NCI-H774 (cell line): ENCODE measurements around the gene NUBP1.
"Not testable (repeated sequence)": the region's sequence is repeated elsewhere in the genome, so short reads cannot be mapped to it uniquely, and the experiment has no call there.

ENCODE experiments used
- DNase-seq: peaks from one replicate; lab custom pipeline; 2025; lab: John Stamatoyannopoulos, UW

Gene NUBP1

DNA sequence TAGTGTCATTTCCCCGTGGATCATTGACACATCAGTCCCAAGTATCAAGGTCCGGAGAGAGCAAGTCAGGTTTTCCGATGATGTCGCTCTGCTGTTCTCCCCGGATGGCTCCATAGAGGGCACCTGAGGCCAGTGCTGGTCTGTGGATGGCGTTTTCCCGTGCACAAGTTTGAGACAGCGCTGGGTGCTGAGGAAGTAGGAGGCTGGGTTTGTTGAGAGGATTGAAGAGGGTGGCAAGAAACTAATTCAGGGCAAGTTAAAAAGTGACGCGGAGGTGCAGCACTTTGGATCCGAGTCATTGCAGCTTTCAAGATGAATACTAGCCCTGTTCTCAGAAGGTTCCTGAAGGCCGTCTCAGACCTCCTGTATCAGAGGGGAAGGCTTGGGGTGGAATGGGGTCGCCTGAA, 7.7 kb downstream of the NUBP1 start:
- DNase-seq, result no peak

GRCh38 chr16:10752843-10753523, 9.3 kb downstream of the NUBP1 start:
- DNase-seq, result no peak

DNA sequence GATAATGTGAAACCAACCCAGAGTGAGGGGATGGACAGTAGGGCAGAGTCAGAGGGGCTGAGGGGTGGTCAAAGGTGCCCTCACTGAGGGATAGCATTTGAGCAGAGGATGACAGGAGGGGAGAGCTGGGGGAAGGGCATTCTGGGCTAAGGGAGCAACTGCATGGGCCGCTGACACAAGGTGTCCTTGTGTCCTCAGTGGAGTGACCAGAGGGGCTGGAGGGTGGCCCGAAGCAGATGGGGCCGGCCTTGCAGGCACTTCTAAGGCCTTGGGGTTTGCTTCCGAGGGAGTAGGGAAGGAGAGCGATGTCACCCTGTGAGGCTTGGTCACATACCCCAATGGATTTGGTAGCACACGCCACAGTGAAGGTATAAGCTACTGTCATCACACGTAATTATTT, 10.0 kb downstream of the NUBP1 start:
- DNase-seq, result no peak

DNA sequence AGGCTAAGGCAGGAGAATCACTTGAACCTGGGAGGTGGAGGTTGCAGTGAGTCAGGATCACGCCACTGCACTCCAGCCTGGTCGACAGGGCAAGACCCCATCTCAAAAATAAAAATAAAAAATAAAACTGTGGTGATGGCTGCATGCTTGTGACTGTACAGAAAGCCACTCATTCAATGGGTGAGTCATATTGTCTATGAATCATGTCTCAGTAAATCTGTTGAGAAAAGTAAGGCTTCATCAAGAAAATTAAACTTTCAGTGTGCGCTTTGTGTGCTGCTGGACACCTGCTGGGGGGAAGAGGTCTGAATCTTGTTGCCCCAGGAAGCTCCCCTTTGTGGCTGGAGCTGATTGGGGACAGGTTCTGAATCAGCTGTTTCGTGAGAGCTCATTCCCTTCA, 11.3 kb downstream of the NUBP1 start:
- DNase-seq, result no peak

DNA sequence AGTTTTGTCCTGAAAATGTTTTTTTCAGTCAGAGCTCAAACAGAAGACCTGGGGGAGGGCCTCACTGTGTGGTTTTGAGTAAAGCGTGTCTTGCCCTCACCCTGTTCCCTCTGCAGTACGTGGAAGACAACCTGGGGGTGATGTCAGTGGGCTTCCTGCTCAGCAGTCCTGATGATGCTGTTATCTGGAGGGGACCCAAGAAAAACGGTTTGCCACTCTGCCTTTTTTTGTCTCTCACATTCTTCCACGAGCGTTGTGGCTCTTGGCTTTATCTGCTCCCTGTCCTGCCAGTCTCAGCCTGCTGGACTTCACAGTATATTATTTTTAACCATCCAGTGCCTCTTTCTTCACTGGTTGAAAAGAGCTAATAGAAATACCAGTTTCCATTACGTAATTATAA, 12.9 kb downstream of the NUBP1 start:
- no peak for DNase-seq

DNA sequence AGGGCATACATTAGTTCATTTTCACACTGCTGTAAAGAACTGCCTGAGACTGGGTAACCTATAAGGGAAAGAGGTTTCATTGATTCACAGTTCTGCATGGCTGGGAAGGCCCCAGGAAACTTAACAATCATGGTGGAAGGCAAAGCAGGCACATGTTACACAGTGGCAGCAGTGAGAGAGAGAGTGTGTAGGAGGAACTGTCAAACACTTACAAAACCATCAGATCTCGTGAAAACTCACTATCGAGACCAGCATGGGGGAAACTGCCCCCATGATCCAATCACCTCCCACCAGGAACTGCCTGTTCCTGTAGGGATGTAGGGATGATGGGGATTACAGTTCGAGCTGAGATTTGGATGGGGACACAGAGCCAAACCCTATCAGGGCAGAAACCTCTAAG, 17.2 kb downstream of the NUBP1 start:
- DNase-seq, result no peak

- DNase-seq, result no peak
Observed at GRCh38 chr16:10761373-10761772, 17.7 kb downstream of the NUBP1 start.

DNA sequence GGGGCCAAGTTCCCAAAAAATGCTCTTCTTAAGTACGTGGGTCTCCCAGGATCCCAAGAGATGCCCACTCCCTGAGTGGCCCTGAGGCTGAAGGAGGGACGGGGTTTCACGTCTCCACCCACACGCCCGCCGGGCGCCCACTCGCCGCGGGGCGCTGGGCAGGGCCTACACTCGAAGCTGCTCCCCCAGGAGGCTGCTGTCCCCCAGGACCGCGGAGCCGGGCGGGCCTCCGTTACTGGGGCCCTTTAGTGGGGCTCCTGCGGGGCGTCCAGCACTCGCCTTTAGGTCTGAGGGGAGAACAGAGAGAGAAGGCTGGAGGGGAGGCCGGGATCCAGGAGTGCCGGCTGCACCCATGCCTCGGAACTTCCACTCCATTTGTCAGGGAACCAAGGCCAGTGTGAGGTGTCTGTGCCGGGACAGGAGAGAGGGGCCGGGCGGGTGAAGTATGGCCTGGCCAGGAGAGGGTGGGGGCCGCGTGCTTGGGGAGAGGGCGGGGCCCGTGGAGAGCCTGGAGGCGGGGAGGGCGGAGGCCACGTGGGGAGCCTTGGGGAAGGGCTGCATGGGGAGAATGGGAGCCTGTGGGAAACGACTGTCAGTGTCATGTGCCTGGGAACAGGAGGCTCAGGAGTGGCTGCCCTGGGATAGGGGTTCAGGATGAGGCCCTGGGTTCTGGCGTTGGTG, 18.8 kb downstream of the NUBP1 start:
- DNase-seq, result no peak

GRCh38 chr16:10763456-10763855, 19.8 kb downstream of the NUBP1 start:
- no peak for DNase-seq

DNA sequence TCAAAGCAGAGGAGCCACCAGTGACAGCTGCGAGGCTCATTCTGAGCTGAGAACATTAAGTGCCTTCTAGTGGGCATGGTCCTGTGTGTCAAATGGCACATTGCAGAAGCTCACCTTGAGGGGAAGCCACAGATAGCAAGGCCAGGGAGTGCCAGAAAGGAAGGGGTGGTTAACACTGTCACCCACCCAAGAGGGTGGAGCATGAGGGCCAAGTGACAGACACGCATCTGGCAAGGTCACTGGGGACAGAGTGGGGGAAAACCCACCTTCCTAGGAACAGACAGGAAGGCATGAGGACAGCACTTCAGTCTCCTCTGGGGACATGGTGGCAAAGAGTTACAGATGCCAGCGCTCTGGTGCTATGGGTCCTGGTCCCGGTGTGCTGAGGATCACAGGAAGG, 22.1 kb downstream of the NUBP1 start:
- DNase-seq, result no peak

DNA sequence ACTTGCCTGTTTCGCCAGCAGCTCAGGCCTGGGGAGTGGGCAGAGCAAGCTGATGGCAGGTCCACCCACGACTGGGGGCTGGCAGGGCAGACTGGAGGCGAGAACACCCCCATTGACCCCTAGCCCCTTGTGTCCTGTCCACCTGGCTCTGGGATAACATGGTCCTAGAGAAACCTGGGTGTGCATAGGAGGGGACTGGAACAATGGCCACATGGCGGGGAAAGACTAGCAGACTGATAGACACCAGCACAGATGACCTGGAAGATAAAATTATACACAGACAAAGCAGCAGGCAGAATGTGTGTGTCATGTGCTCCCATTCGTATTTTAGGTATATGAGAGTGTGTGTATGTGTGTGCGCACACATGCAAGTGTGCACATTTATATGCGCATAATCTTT, 23.5 kb downstream of the NUBP1 start:
- DNase-seq, result no peak

DNA sequence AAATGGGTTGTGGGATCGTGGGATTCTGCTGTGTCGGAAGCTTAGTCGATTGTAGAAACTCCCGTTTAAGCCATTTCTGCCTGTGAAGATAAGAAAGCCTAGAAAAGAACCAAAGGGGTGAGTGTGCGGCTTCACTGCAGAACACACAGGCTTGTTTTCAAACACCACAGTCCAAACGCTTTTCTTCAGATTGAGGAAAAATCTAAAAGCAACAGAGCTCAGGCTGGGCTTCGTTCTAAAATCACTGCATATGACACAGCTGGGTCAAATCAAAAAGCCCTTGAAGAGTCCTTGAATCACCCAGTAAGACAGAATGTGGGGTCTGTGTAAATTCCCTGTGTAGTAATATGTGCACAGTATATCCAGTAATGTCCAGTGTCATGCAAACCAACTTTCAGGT, 25.7 kb downstream of the NUBP1 start:
- no peak for DNase-seq

GRCh38 chr16:10770907-10771306, 27.3 kb downstream of the NUBP1 start:
- DNase-seq, result no peak

DNA sequence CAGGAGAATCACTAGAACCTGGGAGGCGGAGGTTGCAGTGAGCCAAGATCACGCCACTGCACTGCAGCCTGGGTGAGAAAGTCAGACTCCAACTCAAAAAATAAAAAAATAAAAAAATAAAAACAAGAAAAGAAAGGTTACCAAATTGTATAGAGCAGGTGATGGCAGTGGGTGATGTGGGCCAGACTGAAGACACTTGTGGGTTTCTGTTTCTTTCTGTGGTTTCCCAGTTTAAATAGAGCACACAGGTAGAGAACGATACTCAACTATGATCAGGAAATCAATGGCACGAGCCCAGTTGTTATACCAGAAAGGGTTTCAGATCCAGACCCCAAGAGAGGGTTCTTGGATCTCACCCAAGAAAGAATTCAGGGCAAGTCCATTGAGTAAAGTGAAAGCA, 32.6 kb downstream of the NUBP1 start:
- no peak for DNase-seq

DNA sequence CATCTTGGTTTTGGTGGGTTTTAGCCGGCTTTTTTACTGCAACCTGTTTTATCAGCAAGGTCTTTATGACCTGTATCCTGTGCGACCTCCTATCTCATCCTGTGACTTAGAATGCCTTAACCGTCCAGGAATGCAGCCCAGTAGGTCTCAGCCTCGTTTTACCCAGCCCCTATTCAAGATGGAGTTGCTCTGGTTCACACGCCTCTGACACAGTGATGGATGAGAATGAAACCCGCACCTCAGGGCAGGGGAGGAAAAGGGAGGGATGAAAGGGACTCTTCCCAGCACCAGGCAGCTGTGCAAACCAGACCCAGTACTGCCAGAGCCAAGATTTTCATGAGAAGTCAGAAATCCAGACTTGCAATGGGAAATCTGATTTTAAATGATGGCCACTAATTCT, 33.3 kb downstream of the NUBP1 start:
- DNase-seq, result not testable (repeated sequence)

DNA sequence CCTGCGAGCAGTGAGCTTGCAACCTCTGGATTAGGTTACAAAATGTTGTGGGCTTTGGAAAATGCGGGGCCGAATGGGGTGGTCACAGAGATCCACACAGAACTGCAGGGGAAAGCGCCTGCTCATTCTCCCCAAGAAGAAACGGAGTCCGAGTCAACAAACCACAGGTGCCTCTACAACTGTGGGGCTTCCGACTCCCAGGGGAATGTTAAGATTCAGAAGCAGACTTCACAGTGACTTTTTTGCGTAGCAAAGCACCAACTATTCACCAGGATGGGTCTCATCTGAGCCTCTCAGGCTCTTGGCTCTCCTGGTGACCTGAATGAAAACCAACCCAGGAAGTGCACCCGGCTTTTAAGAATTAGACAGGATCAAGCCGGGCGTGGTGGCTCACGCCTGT, 33.7 kb downstream of the NUBP1 start:
- no peak for DNase-seq

- DNase-seq, result not testable (repeated sequence)
Observed at GRCh38 chr16:10779908-10780307, 36.3 kb downstream of the NUBP1 start.

- no peak for DNase-seq
Observed at GRCh38 chr16:10780628-10781027, 37.0 kb downstream of the NUBP1 start.

- DNase-seq, result no peak
Observed at GRCh38 chr16:10782628-10783027, 39.0 kb downstream of the NUBP1 start.

- DNase-seq, result no peak
Observed at GRCh38 chr16:10787304-10787703, 43.7 kb downstream of the NUBP1 start.

GRCh38 chr16:10788630-10789029, 45.0 kb downstream of the NUBP1 start:
- not testable (repeated sequence) for DNase-seq

DNA sequence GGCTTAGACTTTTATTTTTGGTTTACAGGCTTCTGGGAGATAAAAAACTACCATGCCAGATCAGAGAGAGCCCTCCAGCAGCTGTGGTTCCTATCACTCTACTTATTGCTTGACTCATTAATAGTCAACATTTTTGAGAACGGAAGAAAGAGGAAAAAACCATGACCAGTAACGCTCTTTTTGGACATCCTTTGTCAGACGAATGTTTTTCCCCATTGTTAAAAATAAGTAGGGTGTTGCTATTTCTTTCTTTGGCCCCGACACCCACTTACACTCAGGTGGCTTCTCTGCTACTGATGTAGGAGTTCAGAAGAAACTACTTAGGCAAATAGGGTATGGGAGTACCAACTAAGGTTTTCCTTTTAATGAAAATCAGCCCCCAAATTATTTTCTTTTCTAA, 47.4 kb downstream of the NUBP1 start:
- DNase-seq, result no peak

GRCh38 chr16:10799736-10800135, 56.1 kb downstream of the NUBP1 start:
- DNase-seq, result no peak

DNA sequence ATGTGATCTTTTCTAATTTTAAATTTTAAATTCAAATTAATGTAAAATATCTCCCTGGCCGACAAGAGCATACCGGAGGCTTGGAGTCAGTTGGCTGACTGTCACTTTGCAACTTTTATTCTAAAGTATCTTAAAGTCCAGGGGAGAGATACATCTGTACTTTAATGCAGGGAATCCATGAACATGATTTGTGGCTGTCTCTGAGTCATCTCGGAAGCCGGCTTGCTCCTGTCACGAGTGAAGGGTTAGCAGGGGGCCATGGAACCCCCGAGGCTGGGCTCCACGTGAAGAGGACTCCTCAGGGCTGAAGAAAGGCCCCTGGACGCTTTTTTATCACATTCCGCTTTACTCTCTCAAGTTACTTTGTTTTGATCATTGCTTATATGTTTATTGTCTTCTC, 61.7 kb downstream of the NUBP1 start:
- no peak for DNase-seq
